ENCODE data around the gene ACKR2.

DNA sequence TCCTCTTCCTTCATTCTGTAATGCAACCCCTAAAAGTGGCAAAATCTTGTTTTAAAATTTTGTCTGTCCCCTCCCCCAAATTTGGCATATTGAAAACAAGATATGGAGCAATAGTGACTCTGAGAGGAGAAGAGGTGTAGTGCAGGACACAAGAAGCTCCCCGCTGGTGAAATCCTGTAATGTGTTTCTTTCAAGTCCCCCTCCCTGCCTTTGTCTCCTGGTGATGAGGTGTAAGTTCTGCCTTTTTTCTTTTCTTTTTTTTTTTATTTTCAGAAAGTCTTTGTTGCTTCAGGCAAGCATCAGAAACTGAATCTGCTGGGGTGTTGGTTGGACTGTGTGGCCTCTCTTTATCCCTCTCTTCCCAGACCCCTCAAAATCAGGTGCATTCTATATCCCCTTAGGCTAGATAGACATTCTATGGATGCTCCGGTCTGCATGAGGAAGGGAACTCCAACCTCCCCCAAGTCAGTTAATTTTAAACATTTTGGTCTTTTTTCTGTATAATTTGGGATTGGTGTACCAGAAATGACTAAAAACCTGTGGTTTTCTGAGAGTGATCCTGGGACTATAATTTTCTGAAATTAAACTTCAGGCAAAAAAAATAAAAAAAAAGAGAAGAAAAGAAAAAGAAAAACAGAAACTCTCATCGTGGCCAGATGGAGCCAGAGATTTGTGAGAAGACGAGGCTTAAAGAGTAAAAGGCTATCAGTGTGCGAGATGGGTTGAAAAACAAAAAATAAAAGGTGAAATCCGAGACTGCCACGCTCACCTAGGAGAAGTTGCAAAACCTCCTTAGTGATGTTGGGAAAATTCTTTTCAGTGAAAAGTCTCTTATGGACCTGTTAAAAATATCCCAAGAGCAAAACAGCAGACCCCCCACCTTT is 21.4 kb downstream of the ACKR2 start:
- TF ChIP-seq, protein P1, sequence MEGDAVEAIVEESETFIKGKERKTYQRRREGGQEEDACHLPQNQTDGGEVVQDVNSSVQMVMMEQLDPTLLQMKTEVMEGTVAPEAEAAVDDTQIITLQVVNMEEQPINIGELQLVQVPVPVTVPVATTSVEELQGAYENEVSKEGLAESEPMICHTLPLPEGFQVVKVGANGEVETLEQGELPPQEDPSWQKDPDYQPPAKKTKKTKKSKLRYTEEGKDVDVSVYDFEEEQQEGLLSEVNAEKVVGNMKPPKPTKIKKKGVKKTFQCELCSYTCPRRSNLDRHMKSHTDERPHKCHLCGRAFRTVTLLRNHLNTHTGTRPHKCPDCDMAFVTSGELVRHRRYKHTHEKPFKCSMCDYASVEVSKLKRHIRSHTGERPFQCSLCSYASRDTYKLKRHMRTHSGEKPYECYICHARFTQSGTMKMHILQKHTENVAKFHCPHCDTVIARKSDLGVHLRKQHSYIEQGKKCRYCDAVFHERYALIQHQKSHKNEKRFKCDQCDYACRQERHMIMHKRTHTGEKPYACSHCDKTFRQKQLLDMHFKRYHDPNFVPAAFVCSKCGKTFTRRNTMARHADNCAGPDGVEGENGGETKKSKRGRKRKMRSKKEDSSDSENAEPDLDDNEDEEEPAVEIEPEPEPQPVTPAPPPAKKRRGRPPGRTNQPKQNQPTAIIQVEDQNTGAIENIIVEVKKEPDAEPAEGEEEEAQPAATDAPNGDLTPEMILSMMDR (IDR thresholded peaks at IDR 0.05; ENCODE audit: borderline replicate concordance, extremely low read depth, low read length, poor library complexity, severe bottlenecking): peak; percentile 47
- no peak for TF ChIP-seq EZH2 (IDR thresholded peaks at IDR 0.05; ENCODE audit: borderline replicate concordance, low read depth, low read length, severe bottlenecking)

All from DND-41 (cell line).